Mesendoderm (in vitro differentiated cells): Measurements from ENCODE around the gene AAGAB.

Experiments used
- DNase-seq: peaks from one replicate; pipeline ENCODE4 v3.0.0; 2013
- H2AK5ac ChIP-seq: 2 replicates; pipeline ENCODE4 v1.6.1; 2013; ENCODE audit warnings: low read length, inconsistent platforms
- H2BK120ac ChIP-seq: 2 replicates; pipeline ENCODE4 v1.6.1; 2013; ENCODE audit warnings: low read depth, mild to moderate bottlenecking, low read length, moderate library complexity, mixed read lengths
- H2BK15ac ChIP-seq: replicated peaks from 2 replicates; pipeline ENCODE4 v1.6.1; 2013; ENCODE audit warnings: low read depth, mild to moderate bottlenecking, moderate library complexity
- H2BK5ac ChIP-seq: 2 replicates; pipeline ENCODE4 v1.6.1; 2013; ENCODE audit warnings: low read length, inconsistent platforms
- H3K18ac ChIP-seq: 2 replicates; pipeline ENCODE4 v1.6.1; 2013; ENCODE audit warnings: mild to moderate bottlenecking, low read length, mixed read lengths
- H3K23ac ChIP-seq: one replicate; pipeline ENCODE4 v1.6.1; 2013; ENCODE audit warnings: low read length
- H3K27ac ChIP-seq: 2 replicates; pipeline ENCODE4 v1.5.1; 2013; ENCODE audit warnings: low read depth, mild to moderate bottlenecking, inconsistent platforms, low read length, moderate library complexity
- H3K27me3 ChIP-seq: 2 replicates; pipeline ENCODE4 v1.6.1; 2013; ENCODE audit warnings: low read length, control low read depth, mild to moderate bottlenecking, inconsistent platforms; ENCODE audit not compliant: insufficient read depth, poor library complexity
- H3K36me3 ChIP-seq: 2 replicates; pipeline ENCODE4 v1.6.1; 2013; ENCODE audit warnings: low read length, inconsistent platforms; ENCODE audit not compliant: control insufficient read depth, insufficient read depth
- H3K4ac ChIP-seq: one replicate; pipeline ENCODE4 v1.6.1; 2013; ENCODE audit warnings: low read depth, mild to moderate bottlenecking, low read length, moderate library complexity
- H3K4me1 ChIP-seq: 2 replicates; pipeline ENCODE4 v1.6.1; 2013; ENCODE audit warnings: low read depth, low read length, inconsistent platforms; ENCODE audit not compliant: control insufficient read depth
- H3K4me2 ChIP-seq: 2 replicates; pipeline ENCODE4 v1.6.1; 2013; ENCODE audit warnings: low read length
- H3K4me3 ChIP-seq: 2 replicates; pipeline ENCODE4 v1.5.1; 2013; ENCODE audit warnings: mild to moderate bottlenecking, low read length
- H3K56ac ChIP-seq: one replicate; pipeline ENCODE4 v1.6.1; 2013; ENCODE audit warnings: low read length
- H3K79me1 ChIP-seq: 2 replicates; pipeline ENCODE4 v1.6.1; 2013; ENCODE audit warnings: low read length, inconsistent platforms
- H3K79me2 ChIP-seq: 2 replicates; pipeline ENCODE4 v1.6.1; 2013; ENCODE audit warnings: mild to moderate bottlenecking, low read length; ENCODE audit not compliant: control insufficient read depth, insufficient read depth
- H3K9ac ChIP-seq: 2 replicates; pipeline ENCODE4 v1.6.1; 2013; ENCODE audit warnings: low read length, inconsistent platforms
- H4K5ac ChIP-seq: one replicate; pipeline ENCODE4 v1.6.1; 2013; ENCODE audit warnings: low read length
- H4K8ac ChIP-seq: one replicate; pipeline ENCODE4 v1.6.1; 2013; ENCODE audit warnings: low read depth, mild to moderate bottlenecking, control low read depth, low read length, moderate library complexity
- WGBS: extraction: QIAGEN DNeasy Blood & Tissue Kit; methylation state at CpG from one replicate; pipeline ENCODE4 v1.1.7; 2013; ENCODE audit warnings: low lambda C conversion rate, missing lambda C conversion rate; ENCODE audit not compliant: insufficient coverage; ENCODE audit errors: extremely low coverage; 5-methylcytosine and 5-hydroxymethylcytosine counted together

The AAGAB gene

DNA sequence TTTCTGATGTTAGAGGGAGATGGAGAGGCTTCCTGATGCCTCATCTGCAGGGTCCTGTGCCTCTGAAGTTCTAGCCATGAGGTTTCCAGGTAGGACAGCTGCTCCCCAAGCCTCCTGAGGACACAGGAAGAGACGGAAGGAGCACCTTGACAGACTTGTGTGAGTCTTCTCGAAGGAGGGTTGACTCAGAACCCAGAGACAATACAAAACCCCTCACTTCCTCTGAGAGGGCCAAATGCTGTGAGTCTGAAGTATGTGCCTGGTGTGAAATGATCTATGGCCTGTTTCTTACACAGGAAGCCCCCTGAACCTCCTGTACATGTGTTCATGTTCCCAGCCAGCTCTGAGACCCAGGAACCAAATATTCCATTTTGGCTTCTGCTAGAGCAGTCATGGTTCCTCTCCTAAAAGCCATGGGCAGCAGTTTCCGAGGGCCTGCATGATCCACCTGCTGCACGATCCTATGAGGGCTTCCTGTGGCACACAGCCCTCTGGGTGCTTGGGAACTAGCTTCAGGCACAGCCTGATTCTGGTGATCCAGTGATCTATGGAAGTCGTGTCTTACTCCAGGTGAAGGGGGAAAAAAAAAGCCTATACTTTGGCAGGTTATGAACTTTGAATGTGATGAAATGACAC, 62.2 kb downstream of the AAGAB start:
- no peaks in the 10 kb centered on the region for H3K36me3 ChIP-seq
- H3K4me1 ChIP-seq, result no peaks in the 10 kb centered on the region
- no peaks in the 10 kb centered on the region for H3K27me3 ChIP-seq
- H4K8ac ChIP-seq, result no peak overlapping the region
- DNase-seq, result no peak
- H2BK120ac ChIP-seq, result no peak overlapping the region
- no peak overlapping the region for H2BK15ac ChIP-seq
- H3K79me2 ChIP-seq, result no peaks in the 10 kb centered on the region
- H3K4me2 ChIP-seq, result no peak overlapping the region
- no peak overlapping the region for H3K18ac ChIP-seq
- H3K79me1 ChIP-seq, result no peaks in the 10 kb centered on the region
- no peak overlapping the region for H3K4ac ChIP-seq
- H3K4me3 ChIP-seq, result no peak overlapping the region
- H4K5ac ChIP-seq, result no peak overlapping the region
- H3K27ac ChIP-seq, result no peak overlapping the region
- WGBS, result no CpG with 5 or more reads among the region's 5 CpGs
- no peak overlapping the region for H3K56ac ChIP-seq
- no peak overlapping the region for H2BK5ac ChIP-seq
- no peak overlapping the region for H2AK5ac ChIP-seq
- H3K23ac ChIP-seq, result no peak overlapping the region
- H3K9ac ChIP-seq, result no peak overlapping the region

GRCh38 chr15:67190813-67191212, 63.6 kb downstream of the AAGAB start:
- Histone ChIP-seq H3K18ac (no peak overlapping the region), H3K27me3 (no peaks in the 10 kb centered on the region), H3K4me3 (no peak overlapping the region), H3K4me2 (no peak overlapping the region), H3K23ac (no peak overlapping the region), H3K79me1 (no peaks in the 10 kb centered on the region), H4K5ac (no peak overlapping the region), H3K79me2 (no peaks in the 10 kb centered on the region), H3K27ac (no peak overlapping the region), H3K9ac (no peak overlapping the region), H3K56ac (no peak overlapping the region), H4K8ac (no peak overlapping the region), H2AK5ac (no peak overlapping the region), H2BK120ac (no peak overlapping the region), H2BK5ac (no peak overlapping the region), H3K4me1 (no peaks in the 10 kb centered on the region), H2BK15ac (no peak overlapping the region), H3K4ac (no peak overlapping the region), H3K36me3 (no peaks in the 10 kb centered on the region)
- WGBS, result no CpG with 5 or more reads among the region's 11 CpGs
- DNase-seq, result no peak

GRCh38 chr15:67190326-67190725, 64.1 kb downstream of the AAGAB start:
- H2BK5ac ChIP-seq, result no peak overlapping the region
- H3K18ac ChIP-seq, result no peak overlapping the region
- H3K27me3 ChIP-seq, result no peaks in the 10 kb centered on the region
- H3K4me2 ChIP-seq, result no peak overlapping the region
- H3K23ac ChIP-seq, result no peak overlapping the region
- H3K36me3 ChIP-seq, result no peaks in the 10 kb centered on the region
- no peak overlapping the region for H4K8ac ChIP-seq
- no peak overlapping the region for H2BK120ac ChIP-seq
- H4K5ac ChIP-seq, result no peak overlapping the region
- no peak overlapping the region for H3K56ac ChIP-seq
- H3K79me2 ChIP-seq, result no peaks in the 10 kb centered on the region
- H3K4me1 ChIP-seq, result no peaks in the 10 kb centered on the region
- H3K4ac ChIP-seq, result no peak overlapping the region
- H3K4me3 ChIP-seq, result no peak overlapping the region
- DNase-seq, result no peak
- WGBS, result no CpG with 5 or more reads among the region's 2 CpGs
- no peak overlapping the region for H2BK15ac ChIP-seq
- no peaks in the 10 kb centered on the region for H3K79me1 ChIP-seq
- no peak overlapping the region for H3K27ac ChIP-seq
- no peak overlapping the region for H2AK5ac ChIP-seq
- H3K9ac ChIP-seq, result no peak overlapping the region

- no CpG with 5 or more reads among the region's 26 CpGs for WGBS
- H4K8ac ChIP-seq, result no peak overlapping the region
- H2BK5ac ChIP-seq, result no peak overlapping the region
- no peak overlapping the region for H3K23ac ChIP-seq
- H3K4me1 ChIP-seq, result no peaks in the 10 kb centered on the region
- no peaks in the 10 kb centered on the region for H3K79me1 ChIP-seq
- no peak overlapping the region for H3K9ac ChIP-seq
- H3K4me2 ChIP-seq, result no peak overlapping the region
- no peak overlapping the region for H3K56ac ChIP-seq
- H3K79me2 ChIP-seq, result no peaks in the 10 kb centered on the region
- no peak overlapping the region for H3K4ac ChIP-seq
- H3K18ac ChIP-seq, result no peak overlapping the region
- no peaks in the 10 kb centered on the region for H3K27me3 ChIP-seq
- H2AK5ac ChIP-seq, result no peak overlapping the region
- no peaks in the 10 kb centered on the region for H3K36me3 ChIP-seq
- H4K5ac ChIP-seq, result no peak overlapping the region
- H3K4me3 ChIP-seq, result no peak overlapping the region
- H3K27ac ChIP-seq, result no peak overlapping the region
- no peak overlapping the region for H2BK15ac ChIP-seq
- H2BK120ac ChIP-seq, result no peak overlapping the region
- no peak for DNase-seq
Measured at GRCh38 chr15:67189326-67190051, 65.0 kb downstream of the AAGAB start.

DNA sequence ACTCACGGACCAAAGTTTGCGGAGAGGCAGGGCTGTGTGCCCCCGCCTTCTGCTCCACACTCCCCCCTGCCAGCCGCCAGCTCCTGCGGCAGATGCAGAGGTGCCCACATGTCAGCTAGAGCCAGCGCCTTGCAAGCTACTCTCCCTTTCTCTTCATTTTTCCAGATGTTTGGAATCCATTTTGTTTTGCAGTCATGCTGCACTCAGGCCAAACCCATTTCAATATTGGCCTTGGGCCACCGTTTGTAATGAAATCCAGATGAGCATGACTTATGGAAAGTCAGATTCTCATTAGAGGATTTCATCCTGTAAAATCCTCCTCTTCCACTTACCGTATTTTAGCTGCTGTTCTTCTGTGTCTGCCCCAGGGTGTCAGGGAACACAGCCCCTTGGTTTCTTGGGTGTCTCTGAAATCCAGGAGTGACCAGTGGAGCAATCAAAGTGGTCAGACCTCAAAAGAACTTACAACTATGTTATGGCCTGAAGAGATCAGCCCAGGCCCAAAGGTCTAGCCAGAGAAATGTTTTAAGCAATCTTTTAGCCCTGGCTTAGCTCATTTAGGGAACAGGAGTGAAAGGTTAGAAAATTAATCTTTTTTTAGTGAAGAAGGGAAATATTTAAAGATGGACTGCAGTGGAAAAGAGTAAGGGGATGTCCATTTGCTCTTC, 65.8 kb downstream of the AAGAB start:
- no peaks in the 10 kb centered on the region for H3K79me1 ChIP-seq
- no peak overlapping the region for H3K9ac ChIP-seq
- H2BK120ac ChIP-seq, result no peak overlapping the region
- H2BK15ac ChIP-seq, result no peak overlapping the region
- H4K8ac ChIP-seq, result no peak overlapping the region
- H4K5ac ChIP-seq, result no peak overlapping the region
- WGBS, result no CpG with 5 or more reads among the region's 8 CpGs
- no peak overlapping the region for H3K56ac ChIP-seq
- no peak overlapping the region for H3K23ac ChIP-seq
- no peak overlapping the region for H3K18ac ChIP-seq
- no peaks in the 10 kb centered on the region for H3K36me3 ChIP-seq
- no peak overlapping the region for H2AK5ac ChIP-seq
- H3K4me2 ChIP-seq, result no peak overlapping the region
- H2BK5ac ChIP-seq, result no peak overlapping the region
- no peak overlapping the region for H3K4me3 ChIP-seq
- H3K27me3 ChIP-seq, result no peaks in the 10 kb centered on the region
- no peaks in the 10 kb centered on the region for H3K4me1 ChIP-seq
- no peak overlapping the region for H3K27ac ChIP-seq
- no peak for DNase-seq
- no peak overlapping the region for H3K4ac ChIP-seq
- H3K79me2 ChIP-seq, result no peaks in the 10 kb centered on the region
